Panc1 (cell line): ENCODE measurements around the gene STRIP1. TPM values are rescaled to one million over a fixed set of nuclear protein-coding genes. Genes with fewer than 3 reads are reported as not detected.
A peak's percentile ranks its signal among the peaks of the same experiment; 100 is the strongest.

Experiments used
- ATAC-seq: fragments of 200-7000 bp; cut with Tn5 transposase; 2 replicates; pipeline ENCODE4 v1.9.1; 2020; ENCODE audit warnings: mild to moderate bottlenecking, moderate library complexity
- BruUV-seq: library from RNA; stranded (reverse); fragments of 400-500 nt; replicated peaks from 2 replicates; lab custom pipeline; 2021; lab: Mats Ljungman, UMichigan
- CTCF ChIA-PET: fragments of 300-600 bp; sonication (Branson Sonifier 250); formaldehyde crosslinking; loops from one replicate; lab custom pipeline; 2022; ENCODE audit warnings: antibody characterized with exemption; lab: Charles Lee
- POLR2A ChIA-PET: fragments of 300-600 bp; sonication (Branson Sonifier 250); formaldehyde crosslinking; loops from one replicate; lab custom pipeline; 2022; ENCODE audit warnings: antibody characterized with exemption; lab: Charles Lee
- DNase-seq: peaks from one replicate; pipeline ENCODE4 v3.0.0-alpha.2; 2010; ENCODE audit warnings: low read depth, low spot score
- H3K27ac ChIP-seq: 2 replicates; pipeline ENCODE4 v1.5.1; 2011; ENCODE audit warnings: mild to moderate bottlenecking, low read length, inconsistent platforms
- H3K27me3 ChIP-seq: fragments of 200-500 bp; sonication (Bioruptor generic); 2 replicates; pipeline ENCODE4 v1.6.0; 2014; ENCODE audit warnings: low read length, inconsistent platforms; ENCODE audit not compliant: control insufficient read depth, insufficient read depth
- H3K36me3 ChIP-seq: fragments of 200-500 bp; sonication (Bioruptor generic); 2 replicates; pipeline ENCODE4 v1.5.1; 2014; ENCODE audit warnings: inconsistent platforms, mild to moderate bottlenecking, low read length, moderate library complexity; ENCODE audit not compliant: control insufficient read depth, insufficient read depth
- H3K4me1 ChIP-seq: 2 replicates; pipeline ENCODE4 v1.5.1; 2011; ENCODE audit warnings: inconsistent platforms, mild to moderate bottlenecking, low read length, moderate library complexity; ENCODE audit not compliant: control insufficient read depth, insufficient read depth
- H3K4me3 ChIP-seq, 2 experiments: 2 replicates each; pipeline ENCODE4 v1.5.1; 2011 to 2012; ENCODE audit warnings: low read depth in 2 of 2, low read length in 2 of 2, mild to moderate bottlenecking in 2 of 2, inconsistent platforms in 1 of 2, moderate library complexity in 1 of 2
- H3K9me3 ChIP-seq: fragments of 200-500 bp; sonication (Bioruptor generic); 2 replicates; pipeline ENCODE4 v1.5.1; 2014; ENCODE audit warnings: low read depth, mild to moderate bottlenecking, inconsistent platforms, low read length, moderate library complexity; ENCODE audit not compliant: control insufficient read depth, insufficient read depth
- CTCF ChIP-seq: fragments of 450-650 bp; IDR thresholded peaks from 2 replicates; pipeline ENCODE4 v1.5.1; 2017; ENCODE audit warnings: mild to moderate bottlenecking
- POLR2AphosphoS5 ChIP-seq: IDR thresholded peaks from 2 replicates; pipeline ENCODE4 v1.6.1; 2012; ENCODE audit warnings: mild to moderate bottlenecking, low read depth, low read length, moderate library complexity
- SIN3A ChIP-seq: IDR thresholded peaks from 2 replicates; pipeline ENCODE4 v1.6.1; 2012; ENCODE audit warnings: low read depth, mild to moderate bottlenecking, low read length, moderate library complexity, borderline replicate concordance; ENCODE audit not compliant: insufficient read depth
- TCF7L2 ChIP-seq: IDR thresholded peaks from 2 replicates; pipeline ENCODE4 v1.6.1; 2011; ENCODE audit warnings: mild to moderate bottlenecking, low read depth, low read length, inconsistent platforms
- in situ Hi-C: cut with HindIII; loops from 2 replicates; pipeline ENCODE4 v1.10.0; 2016; ENCODE audit warnings: low sequenced_read_pairs, low pct_unique_long_range_greater_than_20kb
- intact Hi-C: fragments of 100-400 bp; cut with micrococcal nuclease; formaldehyde crosslinking; loops from one replicate; pipeline ENCODE4 v1.10.0; 2022; ENCODE audit not compliant: unreplicated experiment
- total RNA-seq: library from RNA; stranded (reverse); gene quantifications from one replicate; pipeline ENCODE4 v1.2.1, GENCODE V29; 2021; ENCODE audit not compliant: unreplicated experiment
- TF ChIP-seq, protein P1 (sequence below), 2 experiments: IDR thresholded peaks; 2 replicates each; pipeline ENCODE4 v1.6.1; 2011 to 2012; ENCODE audit warnings: low read depth in 2 of 2, control low read depth in 1 of 2, low read length in 1 of 2, mild to moderate bottlenecking in 1 of 2, moderate library complexity in 1 of 2; ENCODE audit not compliant: insufficient read depth in 1 of 2

The STRIP1 gene
- total RNA-seq, 1 experiment from 2014 or later = 26.1 TPM

DNA sequence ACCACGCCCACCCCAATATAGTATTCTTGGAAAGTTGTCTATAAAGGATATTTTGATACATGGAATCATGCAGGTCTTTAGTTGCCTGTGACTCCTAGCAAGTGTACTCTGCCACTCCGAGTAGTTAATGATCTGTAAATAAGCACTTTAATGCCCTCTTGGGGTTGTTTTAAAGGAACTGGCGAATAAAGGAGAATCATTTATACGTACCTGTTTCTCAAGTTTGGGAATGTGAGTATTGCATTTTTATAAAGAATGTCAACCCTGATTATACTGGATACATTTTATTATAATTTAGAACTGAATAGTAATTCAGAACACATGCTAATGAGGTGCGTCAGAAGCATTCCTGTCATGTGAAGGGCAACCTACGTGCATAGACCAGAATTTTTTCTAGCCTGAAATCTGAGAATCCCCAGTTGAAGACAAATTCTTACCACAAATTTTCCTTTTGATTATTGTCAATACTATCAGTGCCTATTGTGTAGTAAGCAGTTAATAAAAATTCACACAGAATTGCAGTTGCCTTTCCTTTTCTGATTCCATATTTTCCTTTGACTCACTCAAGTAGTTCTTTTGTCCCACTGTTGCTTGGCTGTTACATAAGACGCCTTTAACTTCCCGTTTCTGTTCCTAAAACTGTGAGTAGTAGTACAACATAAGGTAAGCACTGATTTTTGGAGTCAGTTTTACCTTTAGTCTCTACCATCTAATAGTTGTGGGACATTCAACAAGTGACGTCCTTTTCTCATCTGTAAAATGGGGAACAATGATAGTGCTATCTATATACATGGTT is 44.7 kb upstream of the STRIP1 start:
- peak overlapping the region; percentile 68; the same call in 1 of the 2 replicates for H3K27ac ChIP-seq
- peak overlapping the region; percentile 4 to 12; a peak in 2 of 4 replicates for H3K4me3 ChIP-seq
- no peaks in the 10 kb centered on the region for H3K27me3 ChIP-seq
- BruUV-seq = no TSS peak
- peaks cover 22% of the 10 kb centered on the region for H3K4me1 ChIP-seq
- in situ Hi-C loops = no loop called here
- TF ChIP-seq CTCF = no peak
- no peak for TF ChIP-seq TCF7L2
- no peak for TF ChIP-seq POLR2AphosphoS5
- TF ChIP-seq, protein P1, sequence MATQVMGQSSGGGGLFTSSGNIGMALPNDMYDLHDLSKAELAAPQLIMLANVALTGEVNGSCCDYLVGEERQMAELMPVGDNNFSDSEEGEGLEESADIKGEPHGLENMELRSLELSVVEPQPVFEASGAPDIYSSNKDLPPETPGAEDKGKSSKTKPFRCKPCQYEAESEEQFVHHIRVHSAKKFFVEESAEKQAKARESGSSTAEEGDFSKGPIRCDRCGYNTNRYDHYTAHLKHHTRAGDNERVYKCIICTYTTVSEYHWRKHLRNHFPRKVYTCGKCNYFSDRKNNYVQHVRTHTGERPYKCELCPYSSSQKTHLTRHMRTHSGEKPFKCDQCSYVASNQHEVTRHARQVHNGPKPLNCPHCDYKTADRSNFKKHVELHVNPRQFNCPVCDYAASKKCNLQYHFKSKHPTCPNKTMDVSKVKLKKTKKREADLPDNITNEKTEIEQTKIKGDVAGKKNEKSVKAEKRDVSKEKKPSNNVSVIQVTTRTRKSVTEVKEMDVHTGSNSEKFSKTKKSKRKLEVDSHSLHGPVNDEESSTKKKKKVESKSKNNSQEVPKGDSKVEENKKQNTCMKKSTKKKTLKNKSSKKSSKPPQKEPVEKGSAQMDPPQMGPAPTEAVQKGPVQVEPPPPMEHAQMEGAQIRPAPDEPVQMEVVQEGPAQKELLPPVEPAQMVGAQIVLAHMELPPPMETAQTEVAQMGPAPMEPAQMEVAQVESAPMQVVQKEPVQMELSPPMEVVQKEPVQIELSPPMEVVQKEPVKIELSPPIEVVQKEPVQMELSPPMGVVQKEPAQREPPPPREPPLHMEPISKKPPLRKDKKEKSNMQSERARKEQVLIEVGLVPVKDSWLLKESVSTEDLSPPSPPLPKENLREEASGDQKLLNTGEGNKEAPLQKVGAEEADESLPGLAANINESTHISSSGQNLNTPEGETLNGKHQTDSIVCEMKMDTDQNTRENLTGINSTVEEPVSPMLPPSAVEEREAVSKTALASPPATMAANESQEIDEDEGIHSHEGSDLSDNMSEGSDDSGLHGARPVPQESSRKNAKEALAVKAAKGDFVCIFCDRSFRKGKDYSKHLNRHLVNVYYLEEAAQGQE (IDR thresholded peaks at IDR 0.05; ENCODE audit: insufficient read depth in 1 of 2, low read depth in 2 of 2, low read length in 1 of 2) = no peak
- TF ChIP-seq SIN3A = no peak
- no peaks in the 10 kb centered on the region for H3K9me3 ChIP-seq
- POLR2A ChIA-PET = no interaction called here
- intact Hi-C loops = loop anchor here (10.0 kb wide), 1 partner anchor 445 kb away; the partner anchor contains the start of gene GNAI3
- H3K36me3 ChIP-seq = peaks cover 9% of the 10 kb centered on the region
- CTCF ChIA-PET = interaction anchor here (0.5 kb wide), 1 partner anchor 20 kb away, joined by 3 read pairs; no protein-coding TSS in a partner anchor
- no peak for DNase-seq
- ATAC-seq = no peak

GRCh38 chr1:109990302-109990653 is 44.1 kb upstream of the STRIP1 start:
- intact Hi-C loops (no loop called here), in situ Hi-C loops (no loop called here)
- Histone ChIP-seq H3K9me3 (no peaks in the 10 kb centered on the region), H3K4me3 (peak overlapping the region; percentile 4 to 12; a peak in 2 of 4 replicates), H3K27me3 (no peaks in the 10 kb centered on the region), H3K27ac (peak overlapping the region; percentile 68; the same call in 1 of the 2 replicates), H3K4me1 (peaks cover 28% of the 10 kb centered on the region), H3K36me3 (peaks cover 8% of the 10 kb centered on the region)
- BruUV-seq = no TSS peak
- ChIA-PET POLR2A (no interaction called here), CTCF (interaction anchor here (0.5 kb wide), 1 partner anchor 20 kb away, joined by 3 read pairs; no protein-coding TSS in a partner anchor)
- no peak for DNase-seq
- TF ChIP-seq, protein P1 (IDR thresholded peaks at IDR 0.05; ENCODE audit: insufficient read depth in 1 of 2, low read depth in 2 of 2, low read length in 1 of 2) = no peak
- no peak for TF ChIP-seq SIN3A
- no peak for TF ChIP-seq POLR2AphosphoS5
- TF ChIP-seq TCF7L2 = no peak
- TF ChIP-seq CTCF = no peak
- no peak for ATAC-seq
